Stimulated activated CD8-positive, alpha-beta memory T cell treated with anti-CD3 and anti-CD28 coated beads, Interleukin-7, amount 100 ng/mL, for 4 hours (primary cell): ENCODE data around the gene LRRTM4.
"Not testable (repeated sequence)": the region's sequence is repeated elsewhere in the genome, so short reads cannot be mapped to it uniquely, and the experiment has no call there.

Source experiments
- DNase-seq, 2 donors: peaks; one replicate each; pipeline ENCODE4 v3.0.0-alpha.2; 2020; ENCODE audit warnings: low read depth in 2 of 2

The LRRTM4 gene

GRCh38 chr2:77086051-77086450 lies 436.1 kb downstream of the LRRTM4 start:
- no peak for DNase-seq

- DNase-seq, result no peak
Measured at GRCh38 chr2:77085561-77085960, 436.6 kb downstream of the LRRTM4 start.

GRCh38 chr2:77081597-77081996 lies 440.6 kb downstream of the LRRTM4 start:
- DNase-seq, result no peak

- DNase-seq, result no peak
Measured at GRCh38 chr2:77064324-77064723, 457.9 kb downstream of the LRRTM4 start.

GRCh38 chr2:77054938-77055337 lies 467.2 kb downstream of the LRRTM4 start:
- no peak for DNase-seq

- no peak for DNase-seq
Measured at GRCh38 chr2:77046339-77046738, 475.8 kb downstream of the LRRTM4 start.

GRCh38 chr2:77045456-77045855 lies 476.7 kb downstream of the LRRTM4 start:
- DNase-seq, result not testable (repeated sequence)

GRCh38 chr2:77034445-77034844 lies 487.7 kb downstream of the LRRTM4 start:
- DNase-seq, result no peak

- not testable (repeated sequence) for DNase-seq
Measured at GRCh38 chr2:77029237-77029636, 492.9 kb downstream of the LRRTM4 start.

- no peak for DNase-seq
Measured at GRCh38 chr2:77028032-77028600, 494.1 kb downstream of the LRRTM4 start.

- DNase-seq, result no peak
Measured at GRCh38 chr2:77025714-77026113, 496.5 kb downstream of the LRRTM4 start.

- DNase-seq, result no peak
Measured at GRCh38 chr2:77021161-77021560, 501.0 kb downstream of the LRRTM4 start.

GRCh38 chr2:77018219-77018618 lies 504.0 kb downstream of the LRRTM4 start:
- DNase-seq, result no peak

GRCh38 chr2:77017355-77017745 lies 504.8 kb downstream of the LRRTM4 start:
- no peak for DNase-seq

- no peak for DNase-seq
Measured at GRCh38 chr2:77016443-77017354, 505.5 kb downstream of the LRRTM4 start.

GRCh38 chr2:77013953-77014352 lies 508.2 kb downstream of the LRRTM4 start:
- no peak for DNase-seq

- no peak for DNase-seq
Measured at GRCh38 chr2:77013457-77013856, 508.7 kb downstream of the LRRTM4 start.

GRCh38 chr2:77009307-77009706 lies 512.9 kb downstream of the LRRTM4 start:
- no peak for DNase-seq

GRCh38 chr2:77008853-77009252 lies 513.3 kb downstream of the LRRTM4 start:
- no peak for DNase-seq

- DNase-seq, result no peak
Measured at GRCh38 chr2:77007686-77008085, 514.5 kb downstream of the LRRTM4 start.

- no peak for DNase-seq
Measured at GRCh38 chr2:77005522-77005921, 516.7 kb downstream of the LRRTM4 start.

GRCh38 chr2:77001895-77002294 lies 520.3 kb downstream of the LRRTM4 start:
- no peak for DNase-seq

GRCh38 chr2:76998704-76999103 lies 523.5 kb downstream of the LRRTM4 start:
- DNase-seq, result no peak
